GM18519 (cell line): ENCODE results near the gene GAGE12H.
"Not testable (repeated sequence)": the region's sequence is repeated elsewhere in the genome, so short reads cannot be mapped to it uniquely, and the experiment has no call there.

Experiments
- ATAC-seq: cut with Tn5 transposase; IDR thresholded peaks from one replicate; pipeline ENCODE4 v1.9.1; 2021; ENCODE audit warnings: mild to moderate bottlenecking, moderate library complexity; ENCODE audit not compliant: unreplicated experiment, low FRiP score

The GAGE12H gene, protein sequence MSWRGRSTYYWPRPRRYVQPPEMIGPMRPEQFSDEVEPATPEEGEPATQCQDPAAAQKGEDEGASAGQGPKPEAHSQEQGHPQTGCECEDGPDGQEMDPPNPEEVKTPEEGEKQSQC

DNA sequence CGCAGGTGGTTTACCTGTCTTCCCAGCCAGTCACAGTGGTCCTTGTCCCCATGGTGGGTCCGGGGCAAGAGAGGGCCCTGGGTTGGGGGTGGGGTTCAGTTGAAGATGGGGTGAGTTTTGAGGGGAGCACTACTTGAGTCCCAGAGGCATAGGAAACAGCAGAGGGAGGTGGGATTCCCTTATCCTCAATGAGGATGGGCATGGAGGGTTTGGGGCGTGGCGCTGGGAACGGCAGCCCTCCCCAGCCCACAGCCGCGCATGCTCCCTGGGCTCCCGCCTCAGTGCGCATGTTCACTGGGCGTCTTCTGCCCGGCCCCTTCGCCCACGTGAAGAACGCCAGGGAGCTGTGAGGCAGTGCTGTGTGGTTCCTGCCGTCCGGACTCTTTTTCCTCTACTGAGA is at the start of gene GAGE12H:
Gene GAGE12H (plus strand): TSS at position 301 of the 400 bp plus-strand sequence. CDS start 1,155 bp downstream, outside the sequence.
- ATAC-seq, result not testable (repeated sequence)

DNA sequence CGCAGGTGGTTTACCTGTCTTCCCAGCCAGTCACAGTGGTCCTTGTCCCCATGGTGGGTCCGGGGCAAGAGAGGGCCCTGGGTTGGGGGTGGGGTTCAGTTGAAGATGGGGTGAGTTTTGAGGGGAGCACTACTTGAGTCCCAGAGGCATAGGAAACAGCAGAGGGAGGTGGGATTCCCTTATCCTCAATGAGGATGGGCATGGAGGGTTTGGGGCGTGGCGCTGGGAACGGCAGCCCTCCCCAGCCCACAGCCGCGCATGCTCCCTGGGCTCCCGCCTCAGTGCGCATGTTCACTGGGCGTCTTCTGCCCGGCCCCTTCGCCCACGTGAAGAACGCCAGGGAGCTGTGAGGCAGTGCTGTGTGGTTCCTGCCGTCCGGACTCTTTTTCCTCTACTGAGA is 47.9 kb upstream of the GAGE12H start, which contains the start of gene GAGE12C:
Gene GAGE12C (plus strand): TSS at position 301 of the 400 bp plus-strand sequence. CDS start 1,155 bp downstream, outside the sequence.
- not testable (repeated sequence) for ATAC-seq

DNA sequence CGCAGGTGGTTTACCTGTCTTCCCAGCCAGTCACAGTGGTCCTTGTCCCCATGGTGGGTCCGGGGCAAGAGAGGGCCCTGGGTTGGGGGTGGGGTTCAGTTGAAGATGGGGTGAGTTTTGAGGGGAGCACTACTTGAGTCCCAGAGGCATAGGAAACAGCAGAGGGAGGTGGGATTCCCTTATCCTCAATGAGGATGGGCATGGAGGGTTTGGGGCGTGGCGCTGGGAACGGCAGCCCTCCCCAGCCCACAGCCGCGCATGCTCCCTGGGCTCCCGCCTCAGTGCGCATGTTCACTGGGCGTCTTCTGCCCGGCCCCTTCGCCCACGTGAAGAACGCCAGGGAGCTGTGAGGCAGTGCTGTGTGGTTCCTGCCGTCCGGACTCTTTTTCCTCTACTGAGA is 38.3 kb upstream of the GAGE12H start, which contains the start of gene GAGE12D:
Gene GAGE12D (plus strand): TSS at position 301 of the 400 bp plus-strand sequence. CDS start 1,155 bp downstream, outside the sequence.
- ATAC-seq, result not testable (repeated sequence)

DNA sequence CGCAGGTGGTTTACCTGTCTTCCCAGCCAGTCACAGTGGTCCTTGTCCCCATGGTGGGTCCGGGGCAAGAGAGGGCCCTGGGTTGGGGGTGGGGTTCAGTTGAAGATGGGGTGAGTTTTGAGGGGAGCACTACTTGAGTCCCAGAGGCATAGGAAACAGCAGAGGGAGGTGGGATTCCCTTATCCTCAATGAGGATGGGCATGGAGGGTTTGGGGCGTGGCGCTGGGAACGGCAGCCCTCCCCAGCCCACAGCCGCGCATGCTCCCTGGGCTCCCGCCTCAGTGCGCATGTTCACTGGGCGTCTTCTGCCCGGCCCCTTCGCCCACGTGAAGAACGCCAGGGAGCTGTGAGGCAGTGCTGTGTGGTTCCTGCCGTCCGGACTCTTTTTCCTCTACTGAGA is 28.8 kb upstream of the GAGE12H start, which contains the start of gene GAGE12E:
Gene GAGE12E (plus strand): TSS at position 301 of the 400 bp plus-strand sequence. CDS start 1,155 bp downstream, outside the sequence.
- not testable (repeated sequence) for ATAC-seq

DNA sequence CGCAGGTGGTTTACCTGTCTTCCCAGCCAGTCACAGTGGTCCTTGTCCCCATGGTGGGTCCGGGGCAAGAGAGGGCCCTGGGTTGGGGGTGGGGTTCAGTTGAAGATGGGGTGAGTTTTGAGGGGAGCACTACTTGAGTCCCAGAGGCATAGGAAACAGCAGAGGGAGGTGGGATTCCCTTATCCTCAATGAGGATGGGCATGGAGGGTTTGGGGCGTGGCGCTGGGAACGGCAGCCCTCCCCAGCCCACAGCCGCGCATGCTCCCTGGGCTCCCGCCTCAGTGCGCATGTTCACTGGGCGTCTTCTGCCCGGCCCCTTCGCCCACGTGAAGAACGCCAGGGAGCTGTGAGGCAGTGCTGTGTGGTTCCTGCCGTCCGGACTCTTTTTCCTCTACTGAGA is 19.2 kb upstream of the GAGE12H start, which contains the start of gene GAGE12F:
Gene GAGE12F (plus strand): TSS at position 301 of the 400 bp plus-strand sequence. CDS start 1,155 bp downstream, outside the sequence.
- ATAC-seq, result not testable (repeated sequence)

DNA sequence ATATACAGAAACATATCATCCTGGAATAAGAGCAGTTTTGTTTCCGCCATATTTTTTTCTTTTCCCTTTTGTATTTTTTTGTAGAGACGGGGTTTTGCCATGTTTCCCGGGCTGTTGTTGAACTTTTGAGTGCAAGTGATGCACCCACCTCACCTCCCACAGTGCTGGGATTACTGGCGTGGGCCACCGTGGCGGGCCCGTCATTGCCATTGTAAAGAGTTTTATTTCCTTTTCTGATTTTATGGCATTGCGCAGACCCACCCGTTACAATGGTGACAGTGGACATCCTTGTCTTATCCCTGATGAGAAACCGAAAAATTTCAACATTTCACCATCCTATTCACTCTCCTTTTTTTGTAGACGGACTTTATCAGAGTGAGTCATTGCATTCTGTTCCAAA is 11.0 kb upstream of the GAGE12H start:
- not testable (repeated sequence) for ATAC-seq

DNA sequence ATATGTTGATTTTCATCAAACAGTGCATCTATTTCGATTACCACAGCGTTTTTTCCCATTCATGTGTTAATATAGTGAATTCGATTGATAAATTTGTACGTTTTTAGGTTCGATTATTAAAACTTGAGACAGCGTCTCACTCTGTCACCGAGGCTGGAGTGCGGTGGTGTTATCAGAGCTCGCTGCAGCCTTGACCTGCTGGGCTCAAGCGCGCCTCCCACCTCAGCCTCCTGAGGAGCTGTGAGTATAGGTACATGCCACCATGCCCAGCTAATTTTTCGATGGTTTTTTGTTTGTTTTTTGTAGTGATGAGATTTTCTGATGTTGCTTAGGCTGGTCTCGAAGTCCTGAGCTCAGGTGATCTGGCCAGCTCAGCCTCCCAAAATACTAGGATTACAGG is 10.6 kb upstream of the GAGE12H start:
- ATAC-seq, result not testable (repeated sequence)

DNA sequence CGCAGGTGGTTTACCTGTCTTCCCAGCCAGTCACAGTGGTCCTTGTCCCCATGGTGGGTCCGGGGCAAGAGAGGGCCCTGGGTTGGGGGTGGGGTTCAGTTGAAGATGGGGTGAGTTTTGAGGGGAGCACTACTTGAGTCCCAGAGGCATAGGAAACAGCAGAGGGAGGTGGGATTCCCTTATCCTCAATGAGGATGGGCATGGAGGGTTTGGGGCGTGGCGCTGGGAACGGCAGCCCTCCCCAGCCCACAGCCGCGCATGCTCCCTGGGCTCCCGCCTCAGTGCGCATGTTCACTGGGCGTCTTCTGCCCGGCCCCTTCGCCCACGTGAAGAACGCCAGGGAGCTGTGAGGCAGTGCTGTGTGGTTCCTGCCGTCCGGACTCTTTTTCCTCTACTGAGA is 9.6 kb upstream of the GAGE12H start, which contains the start of gene GAGE12G:
Gene GAGE12G (plus strand): TSS at position 301 of the 400 bp plus-strand sequence. CDS start 1,155 bp downstream, outside the sequence.
- ATAC-seq, result not testable (repeated sequence)

DNA sequence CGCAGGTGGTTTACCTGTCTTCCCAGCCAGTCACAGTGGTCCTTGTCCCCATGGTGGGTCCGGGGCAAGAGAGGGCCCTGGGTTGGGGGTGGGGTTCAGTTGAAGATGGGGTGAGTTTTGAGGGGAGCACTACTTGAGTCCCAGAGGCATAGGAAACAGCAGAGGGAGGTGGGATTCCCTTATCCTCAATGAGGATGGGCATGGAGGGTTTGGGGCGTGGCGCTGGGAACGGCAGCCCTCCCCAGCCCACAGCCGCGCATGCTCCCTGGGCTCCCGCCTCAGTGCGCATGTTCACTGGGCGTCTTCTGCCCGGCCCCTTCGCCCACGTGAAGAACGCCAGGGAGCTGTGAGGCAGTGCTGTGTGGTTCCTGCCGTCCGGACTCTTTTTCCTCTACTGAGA is 9.4 kb downstream of the GAGE12H start, which contains the start of gene GAGE2A:
Gene GAGE2A (plus strand): TSS at position 301 of the 400 bp plus-strand sequence. CDS start 1,155 bp downstream, outside the sequence.
- not testable (repeated sequence) for ATAC-seq

DNA sequence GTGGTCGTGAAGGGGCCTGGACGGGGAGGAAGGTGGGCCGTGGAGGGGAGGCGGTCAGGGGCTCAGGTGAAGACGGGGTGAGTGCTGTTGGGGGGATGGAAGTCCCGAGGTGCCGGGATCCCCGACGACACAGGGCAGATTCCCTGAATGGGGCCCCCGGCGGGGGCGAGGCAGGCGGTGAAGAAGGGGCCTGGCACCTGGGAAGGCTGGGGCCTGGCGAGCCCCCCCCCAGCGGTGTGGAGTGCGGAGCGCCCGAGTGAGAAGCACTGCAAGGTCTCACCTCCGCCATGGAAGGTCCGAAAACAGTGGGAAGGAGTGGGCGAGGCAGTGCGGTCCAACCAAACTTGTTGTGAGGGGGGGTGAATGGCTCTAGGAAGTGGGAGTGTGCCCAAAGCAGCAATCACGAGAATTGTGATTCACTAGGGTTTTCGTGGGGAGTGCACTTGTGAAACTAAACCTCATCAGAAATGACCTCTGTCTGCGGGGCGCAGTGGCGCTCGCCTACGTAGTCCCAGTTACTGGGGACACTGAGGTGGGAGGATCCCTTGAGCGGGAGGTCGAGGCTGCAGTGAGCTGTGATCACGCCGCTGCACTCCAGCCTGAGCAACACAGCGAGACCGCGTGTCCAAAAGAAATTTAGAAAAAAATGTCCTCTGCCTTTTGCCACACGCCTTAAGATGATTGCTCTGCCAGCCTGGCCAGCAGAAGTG is 10.2 kb downstream of the GAGE12H start:
- not testable (repeated sequence) for ATAC-seq

DNA sequence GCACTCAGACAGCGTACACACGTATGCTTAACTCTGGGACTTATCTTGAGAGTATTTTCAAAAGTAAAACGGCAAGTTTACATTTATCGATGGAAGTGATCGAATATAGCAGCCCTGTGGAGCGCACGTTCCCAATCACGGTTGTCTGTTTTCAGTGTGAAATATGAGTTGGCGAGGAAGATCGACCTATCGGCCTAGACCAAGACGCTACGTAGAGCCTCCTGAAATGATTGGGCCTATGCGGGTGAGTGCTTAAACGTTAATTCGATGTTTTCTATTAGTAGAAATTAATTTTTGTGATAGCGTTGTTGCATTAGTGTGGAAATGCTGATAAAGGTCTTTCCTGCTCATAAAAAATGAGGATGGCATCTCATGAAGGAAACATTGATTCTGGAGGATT is 10.7 kb downstream of the GAGE12H start:
- not testable (repeated sequence) for ATAC-seq

DNA sequence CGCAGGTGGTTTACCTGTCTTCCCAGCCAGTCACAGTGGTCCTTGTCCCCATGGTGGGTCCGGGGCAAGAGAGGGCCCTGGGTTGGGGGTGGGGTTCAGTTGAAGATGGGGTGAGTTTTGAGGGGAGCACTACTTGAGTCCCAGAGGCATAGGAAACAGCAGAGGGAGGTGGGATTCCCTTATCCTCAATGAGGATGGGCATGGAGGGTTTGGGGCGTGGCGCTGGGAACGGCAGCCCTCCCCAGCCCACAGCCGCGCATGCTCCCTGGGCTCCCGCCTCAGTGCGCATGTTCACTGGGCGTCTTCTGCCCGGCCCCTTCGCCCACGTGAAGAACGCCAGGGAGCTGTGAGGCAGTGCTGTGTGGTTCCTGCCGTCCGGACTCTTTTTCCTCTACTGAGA is 19.0 kb downstream of the GAGE12H start, which contains the start of gene GAGE1:
Gene GAGE1 (plus strand): TSS at position 301 of the 400 bp plus-strand sequence. CDS start 1,155 bp downstream, outside the sequence.
- not testable (repeated sequence) for ATAC-seq

DNA sequence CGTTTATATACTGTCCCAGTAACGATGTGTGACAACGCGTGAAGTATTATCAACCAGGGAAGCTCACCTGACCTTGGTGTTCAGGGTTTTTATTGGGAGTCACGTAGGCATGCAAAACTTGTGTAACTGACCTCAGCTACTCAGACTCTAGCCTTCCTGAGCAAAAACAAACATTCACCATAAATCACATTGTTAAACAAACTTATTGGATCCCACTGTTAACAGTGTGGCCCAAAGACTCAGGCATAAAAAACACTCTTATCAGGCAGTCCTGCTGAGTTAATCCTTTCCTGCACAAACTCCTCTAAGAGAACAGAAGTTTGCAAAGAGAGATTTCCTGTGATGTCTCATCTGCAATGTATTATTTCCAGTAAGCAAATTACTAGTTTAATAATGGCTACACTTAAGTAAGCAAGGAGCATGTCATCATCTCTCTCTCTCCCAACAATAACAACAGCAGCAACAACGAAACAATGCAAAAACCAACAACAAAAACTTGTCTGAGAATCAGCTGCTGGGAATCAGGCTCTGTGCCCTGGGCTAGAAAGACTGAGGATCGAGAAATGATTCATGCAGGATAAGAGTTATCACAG is 31.1 kb downstream of the GAGE12H start:
- ATAC-seq, result no peak

DNA sequence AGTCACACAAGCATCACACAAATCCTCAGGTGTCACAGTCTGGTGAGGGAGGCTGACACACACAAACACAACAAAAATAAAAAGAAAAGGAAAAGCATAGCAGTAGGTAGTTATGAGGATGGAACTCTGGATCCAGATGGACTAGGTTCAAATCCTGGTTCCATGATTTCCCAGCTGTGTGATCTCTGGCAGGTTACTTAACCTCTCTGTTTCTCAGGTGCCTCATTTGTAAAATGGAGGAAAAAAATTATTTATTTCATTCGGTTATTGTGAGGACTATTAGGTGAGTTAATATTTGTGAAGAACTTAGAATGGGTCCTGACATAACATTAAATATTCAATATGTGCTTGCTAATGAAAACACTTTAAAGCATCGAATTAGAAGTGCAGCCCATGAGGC is 38.8 kb downstream of the GAGE12H start:
- no peak for ATAC-seq

DNA sequence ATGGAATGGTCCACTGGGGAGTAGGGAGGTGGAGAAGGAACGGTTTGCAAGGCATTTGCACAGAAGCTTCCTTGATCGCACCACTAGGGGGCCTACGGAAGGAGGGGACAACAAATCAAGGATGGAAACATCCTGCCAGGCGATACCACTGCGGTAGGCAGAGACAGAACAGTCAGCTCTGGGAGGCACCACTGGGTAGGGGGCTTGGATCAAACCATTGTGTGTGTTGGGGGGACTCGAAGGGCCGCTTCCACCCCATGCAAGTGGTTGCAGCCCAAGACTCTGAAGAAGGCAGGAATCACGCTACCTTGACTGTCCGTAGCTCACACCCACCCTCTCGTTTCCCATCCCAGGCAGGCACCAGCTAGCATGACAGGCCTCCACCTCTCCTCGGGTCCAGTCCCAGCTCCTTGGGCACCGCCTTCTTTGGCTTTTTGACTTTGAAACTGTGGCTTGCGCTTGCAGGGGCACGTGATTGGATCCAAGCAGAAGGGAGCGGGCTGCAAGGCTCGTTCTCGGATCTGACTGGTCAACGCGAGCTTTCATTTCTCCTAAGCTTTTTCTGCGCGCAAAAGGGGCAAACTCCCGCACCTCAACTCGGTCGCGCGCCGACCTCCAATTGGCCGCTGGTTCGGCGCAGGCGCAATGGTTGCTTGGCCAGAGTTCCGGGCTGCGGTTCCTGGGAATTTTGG is 47.5 kb downstream of the GAGE12H start:
- ATAC-seq, result no peak
